Fibroblast of mammary gland (primary cell): ENCODE data around the gene NCOA3.
A peak's percentile ranks its signal among the peaks of the same experiment; 100 is the strongest.

Experiments
- DNase-seq: peaks from one replicate; pipeline ENCODE4 v3.0.0-alpha.2; 2010; ENCODE audit warnings: low read depth
- H3K4me3 ChIP-seq: 2 replicates; pipeline ENCODE4 v1.5.1; 2011; ENCODE audit warnings: low read depth, mild to moderate bottlenecking, low read length, moderate library complexity; ENCODE audit not compliant: control insufficient read depth
- CTCF ChIP-seq: conservative IDR thresholded peaks from 2 replicates; pipeline ENCODE4 v1.5.1; 2011; ENCODE audit warnings: low read depth, low read length, inconsistent platforms; ENCODE audit not compliant: control insufficient read depth, insufficient read depth

The NCOA3 gene

DNA sequence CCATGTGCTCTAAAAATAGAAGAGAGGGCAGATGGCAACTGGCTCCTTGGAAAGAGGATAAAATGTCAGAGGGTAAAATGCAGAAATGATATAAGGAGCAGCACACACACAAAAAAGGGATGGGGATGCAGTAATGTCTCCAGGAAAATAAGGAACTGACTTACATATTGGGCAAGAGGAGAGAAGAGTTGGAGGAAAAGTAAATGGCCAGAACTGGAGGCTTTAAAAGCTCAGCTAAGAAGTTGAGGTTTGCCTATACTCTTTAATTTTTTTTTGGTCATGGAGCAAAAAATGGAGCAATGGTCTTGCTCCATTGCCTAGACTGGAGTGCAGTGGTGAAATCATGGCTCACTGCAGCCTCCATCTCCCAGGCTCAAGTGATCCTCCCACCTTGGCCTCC is 189.9 kb downstream of the NCOA3 start:
- no peak for TF ChIP-seq CTCF
- DNase-seq: peak; percentile 35
- no peak overlapping the region for H3K4me3 ChIP-seq

DNA sequence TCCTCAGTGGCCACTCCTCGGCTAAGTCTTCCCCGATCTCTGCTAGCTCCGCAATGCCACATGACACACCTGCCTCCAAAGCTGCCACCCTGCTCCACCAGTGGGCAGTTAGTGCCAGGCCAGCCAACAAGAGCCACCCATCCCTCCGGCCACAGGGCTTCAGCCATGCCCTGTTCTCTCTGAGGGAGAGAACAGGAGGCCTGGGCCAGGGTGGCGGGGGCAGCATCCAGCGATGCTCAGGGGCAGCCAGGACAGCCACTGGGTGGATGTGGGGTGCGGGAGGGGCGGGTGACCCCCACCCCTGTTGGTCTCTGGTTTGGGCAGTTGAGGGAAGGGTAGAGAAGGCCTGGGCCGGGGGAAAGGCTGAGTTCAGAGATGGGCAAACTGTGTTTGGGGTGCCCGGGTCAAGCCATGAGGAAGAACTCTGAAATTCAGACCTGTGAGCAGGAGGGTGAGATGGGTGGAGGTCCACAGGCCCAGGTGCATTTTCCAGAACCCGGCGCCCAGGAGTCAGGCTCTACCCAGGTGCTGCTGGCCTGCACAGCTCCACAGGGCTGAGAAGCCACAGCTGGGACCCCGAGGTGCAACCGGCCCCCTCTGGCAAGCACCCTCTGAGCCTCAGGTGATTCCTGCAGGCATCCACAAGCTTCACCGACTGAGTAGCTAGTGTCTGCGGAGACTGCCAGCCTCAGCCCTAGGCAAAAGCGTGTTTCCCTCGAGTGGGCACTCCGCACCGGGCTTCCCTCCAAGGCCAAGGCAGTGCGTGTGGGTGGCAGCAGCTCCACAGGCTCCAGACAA is 192.5 kb downstream of the NCOA3 start:
- DNase-seq: no peak
- TF ChIP-seq CTCF: no peak

DNA sequence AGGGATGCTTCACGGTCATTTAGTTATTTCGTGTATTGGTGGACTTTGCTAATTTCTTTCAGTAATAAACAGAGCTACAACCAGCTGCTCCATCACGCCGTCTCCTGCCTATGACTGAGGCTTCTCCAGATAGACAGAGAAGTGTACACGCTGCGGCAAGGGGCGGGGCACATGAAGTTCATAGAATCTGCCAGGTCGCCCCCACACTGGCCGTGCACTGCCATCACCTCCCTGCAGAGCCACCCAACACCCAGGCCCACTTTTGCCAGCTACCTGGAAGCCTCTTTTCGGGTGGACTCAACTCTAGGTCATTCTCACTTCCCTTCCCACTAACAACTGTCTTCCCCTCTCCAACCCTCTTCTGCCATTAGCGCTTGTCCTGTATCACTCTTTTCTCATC is 195.2 kb downstream of the NCOA3 start:
- H3K4me3 ChIP-seq: no peak overlapping the region
- TF ChIP-seq CTCF: no peak
- DNase-seq: no peak

More for the DNA sequence above, 192.5 kb downstream of the NCOA3 start:
- H3K4me3 ChIP-seq: no peak overlapping the region

DNA sequence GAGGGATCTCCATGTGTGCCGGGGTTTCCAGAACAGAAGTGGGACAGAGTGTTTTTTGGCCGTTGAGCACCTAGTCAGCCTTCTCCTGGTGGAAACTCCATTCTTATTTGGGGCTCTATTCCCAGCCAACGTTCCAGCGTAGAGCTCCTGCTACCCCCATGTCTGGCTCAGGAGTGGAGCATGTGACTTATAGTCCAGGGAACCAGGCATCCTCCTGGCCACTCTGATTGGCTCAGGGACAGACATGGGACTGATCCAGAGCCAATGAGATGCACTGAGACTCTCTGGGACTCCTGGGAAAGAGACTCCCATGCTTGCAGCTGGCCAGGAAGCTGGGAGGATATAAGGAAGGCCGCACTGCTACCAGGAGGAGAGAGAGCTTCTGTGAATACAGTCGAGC is 196.5 kb downstream of the NCOA3 start:
- TF ChIP-seq CTCF: no peak

GRCh38 chr20:47699818-47700217 is 198.1 kb downstream of the NCOA3 start:
- DNase-seq: no peak
- H3K4me3 ChIP-seq: no peak overlapping the region
- TF ChIP-seq CTCF: no peak

More for the DNA sequence above, 196.5 kb downstream of the NCOA3 start:
- DNase-seq: no peak
- H3K4me3 ChIP-seq: no peak overlapping the region

DNA sequence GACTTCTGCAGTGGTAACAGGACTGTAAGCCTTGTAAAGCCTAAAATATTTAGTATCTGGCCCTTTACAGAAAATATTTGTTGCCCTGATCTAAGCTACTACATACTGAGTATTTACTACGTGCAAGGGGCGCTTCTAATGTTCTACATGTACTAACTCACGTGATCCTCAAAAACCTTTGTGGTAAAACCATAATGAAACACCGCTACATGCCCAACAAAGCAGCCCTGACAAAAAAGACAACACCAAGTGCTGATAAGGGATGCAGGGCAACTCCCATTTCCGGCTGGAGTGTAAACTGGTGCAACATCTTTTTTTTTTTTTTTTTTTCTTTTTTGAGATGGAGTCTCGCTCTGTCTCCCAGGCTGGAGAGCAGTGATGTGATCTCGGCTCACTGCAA is 198.6 kb downstream of the NCOA3 start:
- no peak for DNase-seq
- H3K4me3 ChIP-seq: no peak overlapping the region
- no peak for TF ChIP-seq CTCF
